ENCODE measurements around the gene PTPRN2.

Gene PTPRN2

GRCh38 chr7:157526913-157527634 lies 1060.5 kb downstream of the PTPRN2 start:
- no peak for DNase-seq (ENCODE audit: low spot score)

- no peak for DNase-seq (ENCODE audit: low spot score)
Measured at GRCh38 chr7:157526005-157526912, 1061.4 kb downstream of the PTPRN2 start.

- no peak for DNase-seq (ENCODE audit: low spot score)
Measured at GRCh38 chr7:157525491-157525915, 1062.1 kb downstream of the PTPRN2 start.

GRCh38 chr7:157524731-157525130 lies 1062.9 kb downstream of the PTPRN2 start:
- DNase-seq (ENCODE audit: low spot score): no peak

- DNase-seq (ENCODE audit: low spot score): no peak
Measured at GRCh38 chr7:157523766-157524421, 1063.7 kb downstream of the PTPRN2 start.

- no peak for DNase-seq (ENCODE audit: low spot score)
Measured at GRCh38 chr7:157523371-157523765, 1064.3 kb downstream of the PTPRN2 start.

GRCh38 chr7:157522954-157523353 lies 1064.7 kb downstream of the PTPRN2 start:
- no peak for DNase-seq (ENCODE audit: low spot score)

- DNase-seq (ENCODE audit: low spot score): no peak
Measured at GRCh38 chr7:157522189-157522588, 1065.4 kb downstream of the PTPRN2 start.

- no peak for DNase-seq (ENCODE audit: low spot score)
Measured at GRCh38 chr7:157521752-157522151, 1065.9 kb downstream of the PTPRN2 start.

GRCh38 chr7:157521061-157521731 lies 1066.4 kb downstream of the PTPRN2 start:
- no peak for DNase-seq (ENCODE audit: low spot score)

GRCh38 chr7:157520249-157520648 lies 1067.4 kb downstream of the PTPRN2 start:
- no peak for DNase-seq (ENCODE audit: low spot score)

- no peak for DNase-seq (ENCODE audit: low spot score)
Measured at GRCh38 chr7:157519798-157520244, 1067.8 kb downstream of the PTPRN2 start.

GRCh38 chr7:157519246-157519645 lies 1068.4 kb downstream of the PTPRN2 start:
- no peak for DNase-seq (ENCODE audit: low spot score)

- DNase-seq (ENCODE audit: low spot score): no peak
Measured at GRCh38 chr7:157518514-157519175, 1069.0 kb downstream of the PTPRN2 start.

- DNase-seq (ENCODE audit: low spot score): no peak
Measured at GRCh38 chr7:157517782-157518513, 1069.7 kb downstream of the PTPRN2 start.

- no peak for DNase-seq (ENCODE audit: low spot score)
Measured at GRCh38 chr7:157516911-157517781, 1070.5 kb downstream of the PTPRN2 start.

GRCh38 chr7:157516311-157516710 lies 1071.3 kb downstream of the PTPRN2 start:
- no peak for DNase-seq (ENCODE audit: low spot score)

GRCh38 chr7:157515342-157516041 lies 1072.1 kb downstream of the PTPRN2 start:
- no peak for DNase-seq (ENCODE audit: low spot score)

- no peak for DNase-seq (ENCODE audit: low spot score)
Measured at GRCh38 chr7:157514746-157515145, 1072.9 kb downstream of the PTPRN2 start.
